HepG2 (cell line): ENCODE results near the gene RAB35. TPM values are rescaled to one million over a fixed set of nuclear protein-coding genes. Genes with fewer than 3 reads are reported as not detected.

Source experiments
- HDAC1 ChIP-seq: sonication (generic); formaldehyde crosslinking; IDR thresholded peaks from 2 replicates; pipeline ENCODE4 v1.5.1; 2020; ENCODE audit warnings: mild to moderate bottlenecking, missing genetic modification reagents
- HMG20A ChIP-seq: IDR thresholded peaks from 2 replicates; pipeline ENCODE4 v1.6.1; 2016; ENCODE audit warnings: borderline replicate concordance
- HMGXB3 ChIP-seq: sonication (generic); formaldehyde crosslinking; IDR thresholded peaks from 2 replicates; pipeline ENCODE4 v1.4.0; 2020; ENCODE audit warnings: missing genetic modification reagents, borderline replicate concordance
- IKZF4 ChIP-seq: sonication (generic); formaldehyde crosslinking; IDR thresholded peaks from 2 replicates; pipeline ENCODE4 v1.5.1; 2020; ENCODE audit warnings: borderline replicate concordance, mild to moderate bottlenecking, low read depth, missing genetic modification reagents; ENCODE audit errors: not compliant biosample characterization
- KDM2A ChIP-seq: sonication (generic); formaldehyde crosslinking; IDR thresholded peaks from 2 replicates; pipeline ENCODE4 v1.4.0; 2020; ENCODE audit warnings: low read depth, missing genetic modification reagents, borderline replicate concordance
- NFE2L1 ChIP-seq: sonication (generic); formaldehyde crosslinking; IDR thresholded peaks from 2 replicates; pipeline ENCODE4 v1.4.0; 2020; ENCODE audit warnings: missing genetic modification reagents, mild to moderate bottlenecking, borderline replicate concordance
- SKIL ChIP-seq: sonication (generic); formaldehyde crosslinking; IDR thresholded peaks from 2 replicates; pipeline ENCODE4 v1.8.0; 2022; ENCODE audit warnings: missing genetic modification reagents, mild to moderate bottlenecking, moderate library complexity, borderline replicate concordance
- ZNF512 ChIP-seq: sonication (generic); formaldehyde crosslinking; IDR thresholded peaks from 2 replicates; pipeline ENCODE4 v1.4.0; 2020; ENCODE audit warnings: mild to moderate bottlenecking, missing genetic modification reagents
- ZUFSP ChIP-seq: sonication (generic); formaldehyde crosslinking; IDR thresholded peaks from 2 replicates; pipeline ENCODE4 v1.9.0; 2021; ENCODE audit warnings: missing genetic modification reagents, mild to moderate bottlenecking, borderline replicate concordance
- polyA plus RNA-seq, 8 experiments: library from polyadenylated mRNA; depleted of rRNA in 3 of 8; stranded (reverse) in 7 of 8; unstranded in 1 of 8; fragments of >200 nt; fragmentation: Illumina TruSeq in 4 of 8; extraction: Trizol in 4 of 8; gene quantifications; 2 replicates each; pipeline versions ENCODE4 v1.2.1 to v1.2.3, GENCODE V29; 2011 to 2016; ENCODE audit warnings: low read depth in 4 of 8, missing spikeins in 1 of 8, mixed read lengths in 1 of 8; ENCODE audit not compliant: insufficient read depth in 1 of 8
- total RNA-seq, 5 experiments: library from RNA; depleted of rRNA; stranded (reverse); fragments of >200 nt; fragmentation: Illumina TruSeq; extraction: Trizol; gene quantifications; 2 replicates each; pipeline ENCODE4 v1.2.3, GENCODE V29; 2016; ENCODE audit warnings: low read depth in 1 of 5
- TF ChIP-seq, protein P1 (sequence below): sonication (generic); formaldehyde crosslinking; IDR thresholded peaks from 2 replicates; pipeline ENCODE4 v1.4.0; 2020; ENCODE audit warnings: missing genetic modification reagents, mild to moderate bottlenecking, borderline replicate concordance
- TF ChIP-seq, protein P2 (sequence below): sonication (generic); formaldehyde crosslinking; IDR thresholded peaks from 2 replicates; pipeline ENCODE4 v1.8.1; 2023; ENCODE audit warnings: missing genetic modification reagents, mild to moderate bottlenecking, borderline replicate concordance

Gene RAB35
- total and polyA plus RNA-seq, 2 of the 13 experiments (the other 11 are each of a cell fraction or from before 2014, with no cell fraction given): 25.2 to 29.1 TPM

DNA sequence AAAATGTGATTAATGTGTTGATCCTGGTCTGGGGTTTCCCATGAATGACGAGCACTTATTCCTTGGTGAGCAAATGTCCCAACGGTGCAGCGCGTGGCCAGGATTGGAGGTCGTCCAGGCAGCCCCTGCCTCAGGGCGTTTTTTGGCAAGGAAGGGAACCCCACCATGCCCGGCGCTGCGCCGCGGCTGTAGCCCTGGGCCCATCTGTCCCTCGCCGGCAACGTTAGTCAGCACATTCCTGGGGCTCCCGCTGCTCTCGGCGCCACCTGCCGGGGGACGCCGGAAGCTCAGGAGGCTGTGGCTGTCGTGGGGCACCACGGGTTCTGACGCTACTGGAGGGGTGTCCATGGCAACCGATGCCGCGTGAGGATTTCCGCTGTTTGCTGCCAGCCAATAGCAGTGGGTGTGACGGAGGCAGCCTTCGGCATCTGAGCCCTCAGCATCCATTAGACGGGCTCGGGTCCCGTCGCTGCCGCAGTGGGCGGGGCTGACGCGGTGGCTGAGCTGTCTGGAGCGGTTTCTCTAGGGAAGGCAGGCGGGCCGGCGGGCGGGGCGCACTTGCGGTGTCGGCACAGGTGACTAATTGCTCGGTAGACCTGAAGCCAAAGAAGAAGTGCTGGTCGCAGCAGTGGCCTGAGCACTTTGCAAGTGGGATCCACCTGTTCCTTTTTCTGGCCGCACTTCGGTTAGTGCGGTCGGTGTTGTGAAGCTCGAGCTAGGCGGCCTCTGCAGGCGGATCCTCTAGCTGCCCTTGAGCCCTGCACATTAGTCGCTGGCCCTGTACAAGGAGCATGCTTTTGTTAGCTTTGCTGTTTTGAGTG is 29.5 kb downstream of the RAB35 start (continued):
- TF ChIP-seq, protein P1, sequence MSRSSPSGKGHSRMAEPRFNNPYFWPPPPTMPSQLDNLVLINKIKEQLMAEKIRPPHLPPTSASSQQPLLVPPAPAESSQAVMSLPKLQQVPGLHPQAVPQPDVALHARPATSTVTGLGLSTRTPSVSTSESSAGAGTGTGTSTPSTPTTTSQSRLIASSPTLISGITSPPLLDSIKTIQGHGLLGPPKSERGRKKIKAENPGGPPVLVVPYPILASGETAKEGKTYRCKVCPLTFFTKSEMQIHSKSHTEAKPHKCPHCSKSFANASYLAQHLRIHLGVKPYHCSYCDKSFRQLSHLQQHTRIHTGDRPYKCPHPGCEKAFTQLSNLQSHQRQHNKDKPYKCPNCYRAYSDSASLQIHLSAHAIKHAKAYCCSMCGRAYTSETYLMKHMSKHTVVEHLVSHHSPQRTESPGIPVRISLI (CRISPR knock-in tag): peak; percentile 17; the same call in 1 of the 2 replicates
- TF ChIP-seq KDM2A (CRISPR knock-in tag): peak; percentile 99
- peak; percentile 20; the same call in 1 of the 2 replicates for TF ChIP-seq HMG20A (CRISPR knock-in tag)
- TF ChIP-seq HDAC1 (CRISPR knock-in tag): peak; percentile 98
- TF ChIP-seq, protein P2, sequence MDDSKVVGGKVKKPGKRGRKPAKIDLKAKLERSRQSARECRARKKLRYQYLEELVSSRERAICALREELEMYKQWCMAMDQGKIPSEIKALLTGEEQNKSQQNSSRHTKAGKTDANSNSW: peak; percentile 68; the same call in 1 of the 2 replicates
- TF ChIP-seq HMGXB3 (CRISPR knock-in tag): 0 out of 2 replicates have a peak, but pooled peaks have one; percentile 44
- 0 out of 2 replicates have a peak, but pooled peaks have one; percentile 81 for TF ChIP-seq ZNF512 (CRISPR knock-in tag)
- peak; percentile 68; the same call in 1 of the 2 replicates for TF ChIP-seq SKIL
- no peak for TF ChIP-seq ZUFSP
- peak; percentile 66 for TF ChIP-seq IKZF4
- TF ChIP-seq NFE2L1: peak; percentile 99
